ENCODE results near the gene RPS26. TPM values are rescaled to one million over a fixed set of nuclear protein-coding genes. Genes with fewer than 3 reads are reported as not detected.

Gene RPS26
- total RNA-seq, 4 donors from 2014 or later: 564 to 1,937 (median 779) TPM

DNA sequence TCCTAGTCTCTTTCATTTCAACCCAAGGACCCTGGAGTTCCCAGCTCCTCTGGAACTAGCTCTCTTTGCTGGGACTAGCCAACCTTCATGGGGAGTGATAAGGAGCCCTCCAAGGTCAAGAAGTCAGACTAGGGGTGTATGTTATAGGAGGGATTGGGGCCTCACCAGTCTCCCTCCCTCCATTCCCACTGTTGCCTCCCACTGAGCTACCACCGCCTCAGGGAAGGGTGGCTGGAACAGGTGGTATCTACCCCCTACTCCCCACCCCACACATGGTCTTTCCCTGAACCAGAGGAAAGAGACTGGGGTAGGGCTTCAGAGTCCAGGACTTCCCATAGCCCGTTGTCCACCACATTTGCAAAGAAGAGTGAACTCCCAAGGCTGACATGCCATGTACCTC, 40.7 kb downstream of the RPS26 start:
- no peak for TF ChIP-seq POLR2A (IDR thresholded peaks at IDR 0.05)
- TF ChIP-seq, protein P1, sequence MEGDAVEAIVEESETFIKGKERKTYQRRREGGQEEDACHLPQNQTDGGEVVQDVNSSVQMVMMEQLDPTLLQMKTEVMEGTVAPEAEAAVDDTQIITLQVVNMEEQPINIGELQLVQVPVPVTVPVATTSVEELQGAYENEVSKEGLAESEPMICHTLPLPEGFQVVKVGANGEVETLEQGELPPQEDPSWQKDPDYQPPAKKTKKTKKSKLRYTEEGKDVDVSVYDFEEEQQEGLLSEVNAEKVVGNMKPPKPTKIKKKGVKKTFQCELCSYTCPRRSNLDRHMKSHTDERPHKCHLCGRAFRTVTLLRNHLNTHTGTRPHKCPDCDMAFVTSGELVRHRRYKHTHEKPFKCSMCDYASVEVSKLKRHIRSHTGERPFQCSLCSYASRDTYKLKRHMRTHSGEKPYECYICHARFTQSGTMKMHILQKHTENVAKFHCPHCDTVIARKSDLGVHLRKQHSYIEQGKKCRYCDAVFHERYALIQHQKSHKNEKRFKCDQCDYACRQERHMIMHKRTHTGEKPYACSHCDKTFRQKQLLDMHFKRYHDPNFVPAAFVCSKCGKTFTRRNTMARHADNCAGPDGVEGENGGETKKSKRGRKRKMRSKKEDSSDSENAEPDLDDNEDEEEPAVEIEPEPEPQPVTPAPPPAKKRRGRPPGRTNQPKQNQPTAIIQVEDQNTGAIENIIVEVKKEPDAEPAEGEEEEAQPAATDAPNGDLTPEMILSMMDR (IDR thresholded peaks at IDR 0.05): no peak
- Histone ChIP-seq H3K4me3 (peak overlapping the region in 2 of 4 donors; percentile 83 to 94), H3K36me3 (peaks cover 0 to 36% (median 0%) of the 10 kb centered on the region in 3 donors), H3K4me1 (peaks cover 0 to 36% (median 3%) of the 10 kb centered on the region in 4 donors), H3K9me3 (no peaks in the 10 kb centered on the region), H3K27ac (peak overlapping the region in 3 of 4 donors; percentile 67 to 99 (median 97)), H3K27me3 (no peaks in the 10 kb centered on the region)
- DNase-seq: no peak

DNA sequence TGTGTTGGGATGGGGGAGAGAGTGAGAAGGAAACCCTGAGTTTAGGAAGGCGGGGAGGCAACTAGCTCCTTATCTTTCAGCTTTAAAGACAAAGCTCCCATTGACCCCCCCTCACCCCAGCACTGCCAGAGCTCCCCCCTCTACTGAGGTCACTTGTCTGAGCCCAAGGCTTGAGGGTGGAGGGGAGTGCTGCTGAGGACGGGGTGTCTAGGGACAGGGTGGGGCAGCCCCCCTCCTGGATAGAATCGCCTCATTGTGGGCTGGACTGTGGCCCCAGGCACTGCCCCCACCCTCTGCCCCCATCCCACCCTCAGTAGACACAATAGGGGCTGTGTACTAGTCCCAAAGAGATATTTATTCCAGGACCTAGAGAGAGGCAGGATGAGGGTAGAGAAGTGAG, 41.2 kb downstream of the RPS26 start:
- Histone ChIP-seq H3K27me3 (no peaks in the 10 kb centered on the region), H3K36me3 (peaks cover 0 to 42% (median 0%) of the 10 kb centered on the region in 3 donors), H3K9me3 (no peaks in the 10 kb centered on the region), H3K27ac (peak overlapping the region in 3 of 4 donors; percentile 67 to 99 (median 97)), H3K4me1 (peaks cover 0 to 36% (median 3%) of the 10 kb centered on the region in 4 donors), H3K4me3 (peak overlapping the region in 2 of 4 donors; percentile 83 to 94)
- no peak for DNase-seq
- TF ChIP-seq, protein P1 (IDR thresholded peaks at IDR 0.05): no peak
- TF ChIP-seq POLR2A (IDR thresholded peaks at IDR 0.05): no peak

DNA sequence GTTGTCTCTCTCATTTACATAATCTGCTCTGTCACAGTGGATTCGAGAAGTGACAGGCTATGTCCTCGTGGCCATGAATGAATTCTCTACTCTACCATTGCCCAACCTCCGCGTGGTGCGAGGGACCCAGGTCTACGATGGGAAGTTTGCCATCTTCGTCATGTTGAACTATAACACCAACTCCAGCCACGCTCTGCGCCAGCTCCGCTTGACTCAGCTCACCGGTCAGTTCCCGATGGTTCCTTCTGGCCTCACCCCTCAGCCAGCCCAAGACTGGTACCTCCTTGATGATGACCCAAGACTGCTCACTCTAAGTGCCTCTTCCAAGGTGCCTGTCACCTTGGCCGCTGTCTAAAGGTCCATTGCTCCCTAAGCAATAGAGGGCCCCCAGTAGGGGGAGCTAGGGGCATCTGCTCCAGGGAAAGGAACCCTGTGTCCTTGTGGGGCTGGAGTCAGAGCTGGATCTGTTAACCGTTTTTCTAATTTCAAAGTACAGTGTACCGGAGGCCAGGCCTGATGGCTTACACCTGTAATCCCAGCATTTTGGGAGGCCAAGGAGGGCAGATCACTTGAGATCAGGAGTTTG, 43.3 kb downstream of the RPS26 start:
- no peak for TF ChIP-seq POLR2A (IDR thresholded peaks at IDR 0.05)
- TF ChIP-seq, protein P1 (IDR thresholded peaks at IDR 0.05): peak in 4 of 6 experiments; percentile 18 to 46 (median 35)
- Histone ChIP-seq H3K27me3 (no peaks in the 10 kb centered on the region), H3K27ac (peak overlapping the region in 1 of 4 donors; percentile 39), H3K4me3 (no peak overlapping the region), H3K9me3 (no peaks in the 10 kb centered on the region), H3K4me1 (peaks cover 0 to 35% (median 2%) of the 10 kb centered on the region in 4 donors), H3K36me3 (peaks cover 0 to 59% (median 0%) of the 10 kb centered on the region in 3 donors)
- peak in 1 of 3 donors; percentile 67 for DNase-seq

DNA sequence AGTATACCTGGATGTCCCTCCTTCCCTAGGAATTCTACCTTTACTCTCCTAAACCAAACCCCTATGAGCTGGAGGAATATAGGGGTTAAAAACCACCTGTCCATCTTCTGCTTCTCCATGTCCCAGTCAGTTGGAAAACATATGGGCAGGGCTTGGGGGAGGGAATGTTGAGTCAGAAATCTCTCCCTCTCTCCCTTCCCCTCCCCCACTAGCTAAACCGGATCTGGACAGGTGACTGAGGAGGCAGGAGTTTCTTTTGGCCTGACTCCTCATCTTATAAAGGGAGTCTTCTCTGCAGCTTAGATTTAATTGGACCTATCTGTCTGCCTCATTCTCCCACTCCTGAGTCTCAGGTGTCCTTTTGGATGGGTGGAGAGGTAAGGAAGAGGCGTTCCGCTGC, 44.4 kb downstream of the RPS26 start:
- no peak for DNase-seq
- Histone ChIP-seq H3K27me3 (no peaks in the 10 kb centered on the region), H3K9me3 (no peaks in the 10 kb centered on the region), H3K36me3 (peaks cover 0 to 68% (median 0%) of the 10 kb centered on the region in 3 donors), H3K4me3 (no peak overlapping the region), H3K27ac (peak overlapping the region in 1 of 4 donors; percentile 22), H3K4me1 (peaks cover 0 to 30% (median 0%) of the 10 kb centered on the region in 4 donors)
- TF ChIP-seq POLR2A (IDR thresholded peaks at IDR 0.05): no peak
- TF ChIP-seq, protein P1 (IDR thresholded peaks at IDR 0.05): no peak

DNA sequence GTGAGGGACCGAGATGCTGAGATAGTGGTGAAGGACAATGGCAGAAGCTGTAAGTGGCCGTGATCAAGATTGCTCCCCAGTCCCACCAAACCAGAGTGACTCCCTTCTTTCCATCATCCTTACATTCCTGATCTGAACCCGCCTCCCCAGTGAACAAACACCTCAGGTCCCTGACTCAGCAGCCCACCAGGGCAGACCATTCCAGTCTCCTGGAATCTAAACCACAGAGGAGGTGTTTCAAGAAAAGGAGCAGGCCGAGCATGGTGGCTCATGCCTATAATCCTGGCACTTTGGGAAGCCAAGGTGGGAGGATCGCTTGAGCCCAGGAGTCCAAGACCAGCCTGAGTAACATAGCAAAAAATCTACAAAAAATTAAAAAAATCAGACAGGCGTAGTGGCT, 44.9 kb downstream of the RPS26 start:
- TF ChIP-seq, protein P1 (IDR thresholded peaks at IDR 0.05): no peak
- TF ChIP-seq POLR2A (IDR thresholded peaks at IDR 0.05): no peak
- Histone ChIP-seq H3K27me3 (no peaks in the 10 kb centered on the region), H3K9me3 (no peaks in the 10 kb centered on the region), H3K4me3 (no peak overlapping the region), H3K27ac (peak overlapping the region in 1 of 4 donors; percentile 22), H3K4me1 (peaks cover 0 to 30% (median 0%) of the 10 kb centered on the region in 4 donors), H3K36me3 (peaks cover 0 to 72% (median 0%) of the 10 kb centered on the region in 3 donors)
- no peak for DNase-seq

Measured in Peyer's patch (tissue), 4 donors.